ENCODE measurements around the gene SDHC.

Gene SDHC

GRCh38 chr1:161357073-161357472 is 42.9 kb downstream of the SDHC start:
- TF ChIP-seq SIN3A (IDR thresholded peaks at IDR 0.05; ENCODE audit: borderline replicate concordance, insufficient read depth, low read length) (no peak), FOXP2 (optimal IDR thresholded peaks at IDR 0.05; ENCODE audit: borderline replicate concordance, extremely low read depth, extremely low read length, insufficient read depth) (no peak), POLR2AphosphoS5 (IDR thresholded peaks at IDR 0.05; ENCODE audit: low read depth, low read length) (no peak), TAF1 (IDR thresholded peaks at IDR 0.05; ENCODE audit: borderline replicate concordance, insufficient read depth, low read length) (no peak), REST (IDR thresholded peaks at IDR 0.05; ENCODE audit: insufficient read depth in 1 of 2, low read depth in 2 of 2, low read length in 2 of 2) (no peak)

- TF ChIP-seq POLR2AphosphoS5 (IDR thresholded peaks at IDR 0.05; ENCODE audit: low read depth, low read length) (no peak), REST (IDR thresholded peaks at IDR 0.05; ENCODE audit: insufficient read depth in 1 of 2, low read depth in 2 of 2, low read length in 2 of 2) (no peak), TAF1 (IDR thresholded peaks at IDR 0.05; ENCODE audit: borderline replicate concordance, insufficient read depth, low read length) (no peak), FOXP2 (optimal IDR thresholded peaks at IDR 0.05; ENCODE audit: borderline replicate concordance, extremely low read depth, extremely low read length, insufficient read depth) (no peak), SIN3A (IDR thresholded peaks at IDR 0.05; ENCODE audit: borderline replicate concordance, insufficient read depth, low read length) (no peak)
These were observed 45.1 kb downstream of the SDHC start for GRCh38 chr1:161359291-161359690.

GRCh38 chr1:161364332-161364731 is 50.2 kb downstream of the SDHC start:
- TF ChIP-seq SIN3A (IDR thresholded peaks at IDR 0.05; ENCODE audit: borderline replicate concordance, insufficient read depth, low read length) (no peak), FOXP2 (optimal IDR thresholded peaks at IDR 0.05; ENCODE audit: borderline replicate concordance, extremely low read depth, extremely low read length, insufficient read depth) (no peak), POLR2AphosphoS5 (IDR thresholded peaks at IDR 0.05; ENCODE audit: low read depth, low read length) (no peak), REST (IDR thresholded peaks at IDR 0.05; ENCODE audit: insufficient read depth in 1 of 2, low read depth in 2 of 2, low read length in 2 of 2) (no peak), TAF1 (IDR thresholded peaks at IDR 0.05; ENCODE audit: borderline replicate concordance, insufficient read depth, low read length) (no peak)

GRCh38 chr1:161365207-161365606 is 51.0 kb downstream of the SDHC start:
- TF ChIP-seq POLR2AphosphoS5 (IDR thresholded peaks at IDR 0.05; ENCODE audit: low read depth, low read length) (no peak), FOXP2 (optimal IDR thresholded peaks at IDR 0.05; ENCODE audit: borderline replicate concordance, extremely low read depth, extremely low read length, insufficient read depth) (no peak), REST (IDR thresholded peaks at IDR 0.05; ENCODE audit: insufficient read depth in 1 of 2, low read depth in 2 of 2, low read length in 2 of 2) (no peak), TAF1 (IDR thresholded peaks at IDR 0.05; ENCODE audit: borderline replicate concordance, insufficient read depth, low read length) (no peak), SIN3A (IDR thresholded peaks at IDR 0.05; ENCODE audit: borderline replicate concordance, insufficient read depth, low read length) (no peak)

All from PFSK-1 (cell line).